SK-N-SH (cell line): Measurements from ENCODE around the gene HS3ST3A1.

Experiments used
- ELF1 ChIP-seq: IDR thresholded peaks from 2 replicates; pipeline ENCODE4 v1.4.0; 2012
- EP300 ChIP-seq, 2 experiments: IDR thresholded peaks; 2 replicates each; pipeline versions ENCODE4 v1.4.0 to v1.6.1; 2012; ENCODE audit warnings: borderline replicate concordance in 1 of 2, low read depth in 1 of 2, low read length in 1 of 2
- FOSL2 ChIP-seq: IDR thresholded peaks from 2 replicates; pipeline ENCODE4 v1.4.0; 2012; ENCODE audit warnings: low read depth, mild to moderate bottlenecking, moderate library complexity, borderline replicate concordance
- GATA2 ChIP-seq: sonication (generic); formaldehyde crosslinking; IDR thresholded peaks from 2 replicates; pipeline ENCODE4 v1.5.0; 2020; ENCODE audit warnings: mild to moderate bottlenecking, missing genetic modification reagents
- JUND ChIP-seq: IDR thresholded peaks from 2 replicates; pipeline ENCODE4 v1.4.0; 2012
- MAX ChIP-seq: IDR thresholded peaks from 2 replicates; pipeline ENCODE4 v1.4.0; 2012; ENCODE audit warnings: low read depth
- MXI1 ChIP-seq: IDR thresholded peaks from 2 replicates; pipeline ENCODE4 v1.6.1; 2012; ENCODE audit warnings: mild to moderate bottlenecking, low read depth, low read length, improper control_type of control experiment
- POLR2AphosphoS5 ChIP-seq: IDR thresholded peaks from 2 replicates; pipeline ENCODE4 v1.6.1; 2012; ENCODE audit warnings: low read depth, low read length
- RAD21 ChIP-seq: IDR thresholded peaks from 2 replicates; pipeline ENCODE4 v1.6.1; 2012; ENCODE audit warnings: mild to moderate bottlenecking, low read length
- TAF1 ChIP-seq: IDR thresholded peaks from 2 replicates; pipeline ENCODE4 v1.6.1; 2012; ENCODE audit warnings: low read depth, mild to moderate bottlenecking, low read length, moderate library complexity, borderline replicate concordance
- USF1 ChIP-seq: IDR thresholded peaks from 2 replicates; pipeline ENCODE4 v1.4.0; 2012; ENCODE audit warnings: low read depth, borderline replicate concordance
- YY1 ChIP-seq: IDR thresholded peaks from 2 replicates; pipeline ENCODE4 v1.4.0; 2012; ENCODE audit warnings: low read depth, mild to moderate bottlenecking
- TF ChIP-seq, protein P1 (sequence below): fragments of 200-600 bp; sonication (generic); IDR thresholded peaks from 2 replicates; pipeline ENCODE4 v1.6.1; 2017; ENCODE audit warnings: antibody characterized with exemption, mild to moderate bottlenecking, moderate library complexity

- TF ChIP-seq, protein P1, sequence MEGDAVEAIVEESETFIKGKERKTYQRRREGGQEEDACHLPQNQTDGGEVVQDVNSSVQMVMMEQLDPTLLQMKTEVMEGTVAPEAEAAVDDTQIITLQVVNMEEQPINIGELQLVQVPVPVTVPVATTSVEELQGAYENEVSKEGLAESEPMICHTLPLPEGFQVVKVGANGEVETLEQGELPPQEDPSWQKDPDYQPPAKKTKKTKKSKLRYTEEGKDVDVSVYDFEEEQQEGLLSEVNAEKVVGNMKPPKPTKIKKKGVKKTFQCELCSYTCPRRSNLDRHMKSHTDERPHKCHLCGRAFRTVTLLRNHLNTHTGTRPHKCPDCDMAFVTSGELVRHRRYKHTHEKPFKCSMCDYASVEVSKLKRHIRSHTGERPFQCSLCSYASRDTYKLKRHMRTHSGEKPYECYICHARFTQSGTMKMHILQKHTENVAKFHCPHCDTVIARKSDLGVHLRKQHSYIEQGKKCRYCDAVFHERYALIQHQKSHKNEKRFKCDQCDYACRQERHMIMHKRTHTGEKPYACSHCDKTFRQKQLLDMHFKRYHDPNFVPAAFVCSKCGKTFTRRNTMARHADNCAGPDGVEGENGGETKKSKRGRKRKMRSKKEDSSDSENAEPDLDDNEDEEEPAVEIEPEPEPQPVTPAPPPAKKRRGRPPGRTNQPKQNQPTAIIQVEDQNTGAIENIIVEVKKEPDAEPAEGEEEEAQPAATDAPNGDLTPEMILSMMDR: no peak
- TF ChIP-seq YY1 (no peak), TAF1 (no peak), MXI1 (no peak), MAX (no peak), GATA2 (CRISPR knock-in tag) (no peak), EP300 (IDR thresholded peaks at IDR 0.05; ENCODE audit: borderline replicate concordance in 1 of 2, low read depth in 1 of 2, low read length in 1 of 2) (no peak), POLR2AphosphoS5 (no peak), ELF1 (no peak), FOSL2 (no peak), USF1 (no peak), JUND (no peak), RAD21 (no peak)
Observed at GRCh38 chr17:13616031-13616430, 14.3 kb upstream of the HS3ST3A1 start.
